GM18505 (cell line): Measurements from ENCODE around the gene FMOD.
"Not testable (repeated sequence)": the region's sequence is repeated elsewhere in the genome, so short reads cannot be mapped to it uniquely, and the experiment has no call there.

Experiments used
- ATAC-seq: cut with Tn5 transposase; IDR thresholded peaks from one replicate; pipeline ENCODE4 v1.9.1; 2021; ENCODE audit not compliant: unreplicated experiment
- POLR2A ChIP-seq: IDR thresholded peaks from 4 replicates; pipeline ENCODE4 v1.6.1; 2011; ENCODE audit warnings: borderline replicate concordance; ENCODE audit not compliant: insufficient read depth, insufficient read length; ENCODE audit errors: extremely low read depth

FMOD gene

DNA sequence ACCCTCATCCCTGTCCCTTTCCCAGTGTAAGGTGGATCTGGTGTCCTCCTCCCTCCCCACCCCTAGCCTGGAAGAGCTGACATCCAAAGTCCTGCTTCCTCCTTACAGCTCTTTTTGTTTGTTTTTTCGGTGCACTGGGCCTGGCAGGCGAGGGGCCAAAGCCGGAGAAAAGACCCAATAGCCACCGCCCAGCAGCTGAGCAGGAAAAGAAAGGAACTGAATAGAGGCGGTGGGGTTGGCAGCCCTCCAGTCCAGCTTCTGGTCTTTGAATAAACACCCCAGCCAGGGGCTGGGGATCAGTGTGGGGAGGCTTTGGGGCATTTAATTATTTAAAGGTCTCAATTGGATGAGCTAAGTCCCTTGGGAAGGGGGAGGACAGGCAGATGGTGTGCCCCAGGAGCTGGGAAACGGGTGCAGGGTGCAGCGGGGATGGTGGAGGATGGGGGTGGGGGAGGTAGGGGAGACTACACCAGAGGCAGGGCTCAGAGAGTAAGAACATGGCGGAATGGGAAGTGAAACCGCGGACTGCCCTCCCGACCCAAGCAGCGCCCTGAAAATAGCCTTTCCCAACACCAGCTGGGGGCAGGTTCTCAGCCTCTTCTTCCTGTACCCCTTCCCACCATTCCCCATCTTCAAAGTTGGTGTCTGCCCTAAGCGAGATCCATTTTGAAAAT is 25.4 kb downstream of the FMOD start:
- ATAC-seq: no peak
- peak; percentile 33 for TF ChIP-seq POLR2A

DNA sequence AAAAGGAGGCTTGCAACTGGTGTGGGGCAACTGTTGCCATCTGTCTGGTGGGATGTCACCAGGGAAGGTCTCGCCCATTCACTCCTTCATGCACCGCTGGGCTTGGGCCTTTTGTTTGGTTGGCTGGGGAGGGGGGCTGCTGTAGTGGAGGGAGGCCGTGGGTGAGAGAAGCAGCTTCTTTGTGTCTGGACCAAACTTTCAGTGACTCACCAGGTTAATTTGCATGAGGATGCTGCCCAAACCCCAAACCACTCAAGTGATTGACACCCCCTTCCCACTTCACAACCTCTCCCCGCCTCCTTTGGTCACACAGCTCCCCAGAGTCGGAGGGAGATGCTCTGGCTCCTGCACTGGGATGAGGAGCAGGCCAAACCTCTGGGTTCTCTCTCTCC is 25.9 kb downstream of the FMOD start:
- no peak for ATAC-seq
- peak; percentile 87 for TF ChIP-seq POLR2A

DNA sequence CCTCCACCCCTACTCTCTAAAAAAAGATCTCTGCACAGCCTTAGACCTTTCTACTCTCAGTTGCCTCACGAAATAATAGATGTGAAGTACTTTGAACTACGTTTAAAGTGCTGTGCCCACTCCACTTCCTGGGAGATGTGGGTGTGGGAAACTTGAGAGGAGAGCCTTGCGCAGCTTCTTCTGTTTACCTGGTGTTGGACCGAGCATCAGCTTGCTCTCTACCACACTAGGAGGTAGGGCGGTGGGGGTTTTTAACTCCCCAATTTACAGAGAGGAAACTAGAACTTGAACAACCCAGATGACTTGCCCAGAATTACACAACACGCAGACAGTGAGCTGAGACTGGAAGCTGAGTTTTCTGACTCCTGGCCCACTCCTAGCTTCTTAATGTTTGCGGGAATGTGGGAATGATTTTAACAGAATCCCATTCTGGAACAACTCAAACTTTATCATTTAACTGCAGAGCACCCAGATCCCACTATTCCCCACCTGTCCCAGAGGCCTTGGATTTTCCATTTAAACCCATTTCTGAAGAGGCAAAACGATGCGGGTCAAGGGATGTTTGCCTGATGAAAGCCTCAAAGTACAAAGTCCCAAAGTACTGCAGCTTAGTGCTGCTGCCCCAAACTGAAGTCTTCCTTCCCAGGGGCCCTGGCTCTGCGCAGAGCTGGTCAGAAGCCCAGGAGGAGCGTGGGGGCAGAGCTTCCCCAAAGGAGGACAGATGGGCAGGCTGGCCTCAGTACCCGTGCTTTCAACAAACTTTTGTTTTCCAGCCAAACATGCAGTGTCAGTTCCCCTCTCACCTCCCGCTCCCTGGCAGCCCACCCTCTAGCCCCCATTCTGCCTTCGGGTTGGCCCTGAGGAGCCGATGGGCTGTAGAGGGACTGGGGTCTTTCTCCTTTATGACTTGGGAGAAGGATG is 26.6 kb downstream of the FMOD start:
- TF ChIP-seq POLR2A: no peak
- no peak for ATAC-seq

DNA sequence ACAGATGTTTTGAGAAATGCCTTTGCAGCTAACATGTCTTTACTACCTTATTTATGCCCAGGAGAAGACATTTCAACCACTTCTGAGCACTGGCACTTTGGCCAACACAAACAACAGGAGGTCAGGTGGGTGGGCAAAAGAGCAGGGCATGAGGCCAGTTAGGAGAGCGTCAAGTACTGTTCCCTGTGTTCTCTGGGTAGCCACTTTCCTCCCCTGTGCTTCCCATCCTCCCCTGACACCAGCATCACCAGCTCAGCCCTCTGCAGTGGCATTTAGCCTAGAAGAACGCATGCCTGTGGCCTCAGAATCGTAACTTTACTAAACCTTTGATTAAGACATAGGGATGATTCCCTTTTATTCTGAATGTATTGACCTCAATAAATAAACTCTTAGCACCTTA is 27.3 kb downstream of the FMOD start:
- TF ChIP-seq POLR2A: no peak
- ATAC-seq: no peak

DNA sequence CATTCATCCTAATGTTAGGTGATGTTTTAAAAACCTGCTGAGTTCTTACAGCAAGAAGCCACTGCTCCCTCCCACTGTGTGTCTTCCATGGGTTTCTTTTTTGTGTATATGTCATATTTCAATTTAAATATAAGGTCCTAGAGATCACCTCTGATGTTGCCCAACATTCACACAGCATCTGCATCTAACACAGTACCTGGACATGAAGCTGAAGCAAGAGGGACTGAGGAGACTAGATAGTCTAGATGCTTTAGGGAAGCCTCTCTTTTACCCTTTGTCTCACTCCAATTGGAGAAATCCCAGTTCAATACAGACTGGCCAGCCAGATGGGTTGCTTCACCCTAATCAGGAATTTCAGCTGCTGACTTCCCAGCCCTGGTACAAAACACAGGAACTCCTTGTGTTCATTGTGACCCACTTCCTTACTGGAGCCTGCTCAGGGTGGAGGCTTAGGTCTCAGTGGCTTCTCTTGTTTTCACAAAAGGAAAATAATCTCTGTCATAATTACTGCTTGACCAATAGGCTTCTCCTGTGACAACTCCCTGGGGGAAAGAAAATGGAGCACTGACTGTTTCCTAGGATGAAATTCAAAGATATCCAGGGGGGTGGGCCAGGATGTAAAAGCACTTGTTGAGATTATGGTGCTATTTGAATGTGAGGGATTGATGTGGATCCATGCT is 28.3 kb downstream of the FMOD start:
- TF ChIP-seq POLR2A: no peak
- ATAC-seq: no peak

DNA sequence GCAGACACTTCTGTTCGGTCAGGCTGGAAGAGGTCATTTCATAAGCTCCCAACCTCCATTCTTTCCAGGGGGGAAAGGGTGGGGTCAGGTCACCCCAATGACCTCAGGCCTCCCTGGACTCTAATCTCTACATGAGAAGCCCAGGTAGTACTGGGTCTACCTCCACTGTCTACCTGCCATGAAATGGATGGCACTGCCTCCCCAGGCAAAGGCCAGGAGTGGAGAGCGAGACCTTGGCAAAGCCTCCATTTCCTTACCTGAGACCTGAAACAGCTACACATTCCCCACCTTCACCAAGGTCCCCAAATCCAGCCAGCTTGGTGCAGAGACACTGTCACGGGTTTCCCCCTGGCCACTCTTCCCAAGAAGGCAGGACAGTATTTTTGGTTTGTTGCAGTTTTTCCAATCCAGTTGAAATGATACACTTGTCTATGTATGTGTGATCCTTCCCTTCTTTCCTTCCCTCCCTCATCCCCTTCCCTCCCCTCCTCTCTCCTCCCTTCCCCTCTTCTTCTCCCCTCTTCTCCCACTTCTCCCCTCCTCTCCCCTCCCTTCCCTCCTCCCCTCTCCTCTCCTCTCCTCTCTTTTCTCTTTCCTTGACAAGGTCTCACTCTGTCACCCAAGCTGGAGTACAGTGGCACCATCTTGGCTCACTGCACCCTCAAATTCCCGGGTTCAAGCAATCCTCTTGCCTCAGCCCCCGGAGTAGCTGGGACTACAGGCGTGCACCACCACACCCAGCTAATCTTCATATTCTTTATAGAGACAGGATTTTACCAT is 29.5 kb downstream of the FMOD start:
- no peak for ATAC-seq
- TF ChIP-seq POLR2A: no peak

DNA sequence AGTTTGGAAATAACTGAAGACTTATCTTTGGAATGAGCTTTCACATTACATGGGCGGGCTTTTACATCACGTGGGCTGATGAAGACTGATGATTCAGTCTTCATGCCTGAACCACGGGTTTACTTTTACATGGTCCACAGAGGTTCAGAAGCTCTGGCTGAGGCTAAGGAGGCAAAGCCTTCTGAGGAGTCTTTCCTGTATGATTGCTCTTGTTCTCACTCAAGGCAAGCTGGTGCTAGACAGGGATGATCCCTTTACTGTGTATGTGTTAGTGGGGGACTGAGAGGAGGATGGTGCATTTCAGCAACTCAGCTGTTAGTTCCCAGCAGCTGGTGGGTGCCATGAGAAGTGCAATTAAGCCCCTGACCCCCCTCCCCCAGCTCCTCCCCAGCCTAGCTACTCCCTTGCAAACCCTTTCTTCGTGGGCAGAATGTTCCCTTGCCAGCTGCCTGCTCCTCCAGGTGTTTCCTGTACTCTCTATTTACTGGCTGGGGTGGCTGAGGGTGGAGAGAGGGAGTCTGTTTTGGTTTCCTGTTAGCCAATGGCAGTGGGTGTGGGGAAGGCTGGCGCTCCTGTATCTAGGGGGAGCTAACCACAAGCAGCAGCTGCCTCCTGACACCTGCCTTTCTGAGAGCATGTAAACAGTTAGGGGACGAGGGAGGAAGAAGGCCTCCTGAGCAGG is 30.2 kb downstream of the FMOD start:
- TF ChIP-seq POLR2A: peak; percentile 39
- peak; percentile 60 for ATAC-seq

DNA sequence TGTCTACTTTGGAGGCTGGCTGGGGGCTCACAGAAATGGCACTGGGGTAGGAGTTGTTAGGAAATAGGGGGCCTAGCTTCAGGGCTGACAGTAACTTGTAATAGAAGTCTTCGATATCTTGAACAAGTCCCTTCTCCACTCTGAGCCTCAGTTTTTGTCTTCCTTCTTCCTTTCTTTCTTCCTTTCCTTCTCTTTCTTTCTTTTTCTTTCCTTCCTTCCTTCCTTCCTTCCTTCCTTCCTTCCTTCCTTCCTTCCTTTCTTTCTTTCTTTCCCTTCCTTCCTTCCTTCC is 32.7 kb downstream of the FMOD start:
- no peak for ATAC-seq
- TF ChIP-seq POLR2A: no peak

DNA sequence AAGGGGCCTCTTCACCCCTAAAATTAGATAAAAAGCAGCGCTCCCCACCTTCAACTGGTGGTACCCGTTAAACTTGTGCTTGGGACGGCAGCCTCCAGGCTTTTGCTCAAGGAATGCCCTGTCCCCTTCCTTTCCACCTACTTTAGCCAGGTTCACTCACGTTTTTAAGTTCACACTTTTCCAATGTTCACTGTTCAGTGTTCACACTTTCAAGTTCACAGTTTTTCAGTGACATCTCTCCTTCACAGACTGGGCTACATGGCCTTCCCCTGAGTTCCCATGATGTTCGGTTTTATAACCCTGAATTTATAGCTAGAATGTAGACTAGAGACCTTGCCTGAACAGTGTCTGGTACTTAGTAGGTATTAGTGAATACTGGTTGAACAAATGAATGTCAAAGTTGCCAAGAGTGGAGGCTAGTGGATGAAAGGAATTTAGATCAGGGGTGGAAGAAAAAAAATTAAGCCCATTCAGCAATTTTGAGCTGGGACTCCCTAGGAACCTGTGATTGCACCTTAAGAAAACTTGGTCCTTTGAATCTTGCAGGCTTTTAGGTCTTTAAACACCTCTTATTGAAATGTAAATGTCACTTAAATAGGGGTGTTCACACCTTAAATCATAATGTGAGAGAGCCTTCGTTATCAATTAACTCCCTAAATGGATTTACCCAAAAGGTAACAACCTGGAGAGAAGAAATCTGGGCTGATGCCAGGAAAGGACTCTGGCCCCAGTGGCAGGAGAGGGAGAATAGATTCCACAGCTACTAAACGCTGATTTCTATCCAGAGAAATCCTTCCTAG is 33.3 kb downstream of the FMOD start:
- TF ChIP-seq POLR2A: no peak
- ATAC-seq: no peak

DNA sequence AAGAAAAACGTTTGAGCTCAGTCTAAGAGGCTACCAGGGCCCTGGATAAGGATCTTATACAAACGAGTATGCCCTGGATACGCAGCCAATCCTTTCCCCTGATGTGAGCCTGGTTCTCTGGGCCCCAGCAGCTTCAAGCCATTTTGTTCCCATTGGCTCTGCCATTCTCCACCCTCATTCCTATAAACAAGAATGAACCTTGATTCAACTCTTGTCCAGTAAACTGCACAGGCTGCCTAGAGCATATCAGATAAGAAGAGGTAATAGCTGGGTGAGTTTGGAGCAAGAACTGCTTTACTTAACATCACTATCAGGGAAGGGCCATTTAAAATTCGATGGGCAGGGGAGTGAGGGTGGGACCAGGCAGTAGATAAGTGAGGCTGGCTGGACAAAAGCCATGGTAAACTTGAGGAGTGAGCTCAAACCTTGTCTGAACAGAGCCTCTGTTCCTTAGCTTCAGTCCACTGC is 34.3 kb downstream of the FMOD start:
- no peak for TF ChIP-seq POLR2A
- ATAC-seq: no peak

DNA sequence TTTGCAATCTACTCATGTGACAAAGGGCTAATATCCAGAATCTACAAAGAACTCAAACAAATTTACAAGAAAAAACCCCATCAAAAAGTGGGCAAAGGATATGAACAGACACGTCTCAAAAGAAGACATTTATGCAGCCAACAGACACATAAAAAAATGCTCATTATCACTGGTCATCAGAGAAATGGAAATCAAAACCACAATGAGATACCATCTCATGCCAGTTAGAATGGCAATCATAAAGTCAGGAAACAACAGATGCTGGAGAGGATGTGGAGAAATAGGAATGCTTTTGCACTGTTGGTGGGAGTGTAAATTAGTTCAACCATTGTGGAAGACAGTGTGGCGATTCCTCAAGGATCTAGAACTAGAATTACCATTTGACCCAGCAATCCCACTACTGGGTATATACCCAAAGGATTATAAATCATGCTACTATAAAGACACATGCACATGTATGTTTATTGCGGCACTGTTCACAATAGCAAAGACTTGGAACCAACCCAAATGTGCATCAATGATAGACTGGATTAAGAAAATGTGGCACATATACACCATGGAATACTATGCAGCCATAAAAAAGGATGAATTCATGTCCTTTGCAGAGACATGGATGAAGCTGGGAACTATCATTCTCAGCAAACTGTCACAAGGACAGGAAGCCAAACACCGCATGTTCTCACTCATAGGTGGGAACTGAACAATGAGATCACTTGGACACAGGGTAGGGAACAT is 36.7 kb downstream of the FMOD start:
- ATAC-seq: not testable (repeated sequence)
